AG09309 (cell line): ENCODE data around the gene OSTF1.
A peak's percentile ranks its signal among the peaks of the same experiment; 100 is the strongest.

Experiments used
- DNase-seq: peaks from one replicate; pipeline ENCODE4 v3.0.0-alpha.2; 2010; ENCODE audit warnings: low read depth
- H3K4me3 ChIP-seq: 2 replicates; pipeline ENCODE4 v1.5.1; 2011; ENCODE audit warnings: mild to moderate bottlenecking, low read depth, low read length, moderate library complexity; ENCODE audit not compliant: control insufficient read depth
- TF ChIP-seq, protein P1 (sequence below): IDR thresholded peaks from 2 replicates; pipeline ENCODE4 v1.5.1; 2011; ENCODE audit warnings: mild to moderate bottlenecking, low read depth, low read length, inconsistent platforms; ENCODE audit not compliant: insufficient read depth, control insufficient read depth; ENCODE audit errors: missing control alignments

Gene OSTF1

DNA sequence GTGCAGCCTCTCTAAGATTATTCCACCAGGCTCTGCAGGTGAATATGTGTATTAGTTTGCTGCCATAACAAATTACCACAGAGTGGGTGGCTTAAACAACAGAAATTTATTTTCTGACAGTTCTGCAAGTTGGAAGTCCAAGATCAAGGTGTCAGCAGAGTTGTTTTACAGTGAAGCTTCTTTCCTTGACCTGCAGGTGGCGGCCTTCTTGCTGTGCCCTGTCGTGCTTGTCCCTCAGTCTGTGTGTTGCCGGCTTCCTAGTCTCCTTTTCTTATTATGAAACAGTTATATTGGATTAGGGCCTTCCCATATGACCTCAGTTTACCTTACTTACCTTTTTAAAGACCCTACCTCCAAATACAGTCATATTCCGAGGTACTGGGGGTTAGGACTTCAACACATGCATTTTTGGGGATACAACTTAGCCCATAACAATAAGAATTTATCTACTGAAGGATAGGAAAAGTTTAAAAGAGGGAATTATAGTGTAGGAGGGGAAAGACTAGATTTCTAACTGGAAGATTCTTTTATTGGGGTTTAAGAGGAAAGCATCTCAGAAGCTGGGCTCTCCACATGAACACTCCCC, 97.4 kb downstream of the OSTF1 start:
- TF ChIP-seq, protein P1, sequence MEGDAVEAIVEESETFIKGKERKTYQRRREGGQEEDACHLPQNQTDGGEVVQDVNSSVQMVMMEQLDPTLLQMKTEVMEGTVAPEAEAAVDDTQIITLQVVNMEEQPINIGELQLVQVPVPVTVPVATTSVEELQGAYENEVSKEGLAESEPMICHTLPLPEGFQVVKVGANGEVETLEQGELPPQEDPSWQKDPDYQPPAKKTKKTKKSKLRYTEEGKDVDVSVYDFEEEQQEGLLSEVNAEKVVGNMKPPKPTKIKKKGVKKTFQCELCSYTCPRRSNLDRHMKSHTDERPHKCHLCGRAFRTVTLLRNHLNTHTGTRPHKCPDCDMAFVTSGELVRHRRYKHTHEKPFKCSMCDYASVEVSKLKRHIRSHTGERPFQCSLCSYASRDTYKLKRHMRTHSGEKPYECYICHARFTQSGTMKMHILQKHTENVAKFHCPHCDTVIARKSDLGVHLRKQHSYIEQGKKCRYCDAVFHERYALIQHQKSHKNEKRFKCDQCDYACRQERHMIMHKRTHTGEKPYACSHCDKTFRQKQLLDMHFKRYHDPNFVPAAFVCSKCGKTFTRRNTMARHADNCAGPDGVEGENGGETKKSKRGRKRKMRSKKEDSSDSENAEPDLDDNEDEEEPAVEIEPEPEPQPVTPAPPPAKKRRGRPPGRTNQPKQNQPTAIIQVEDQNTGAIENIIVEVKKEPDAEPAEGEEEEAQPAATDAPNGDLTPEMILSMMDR = peak; percentile 66
- H3K4me3 ChIP-seq = no peak overlapping the region

DNA sequence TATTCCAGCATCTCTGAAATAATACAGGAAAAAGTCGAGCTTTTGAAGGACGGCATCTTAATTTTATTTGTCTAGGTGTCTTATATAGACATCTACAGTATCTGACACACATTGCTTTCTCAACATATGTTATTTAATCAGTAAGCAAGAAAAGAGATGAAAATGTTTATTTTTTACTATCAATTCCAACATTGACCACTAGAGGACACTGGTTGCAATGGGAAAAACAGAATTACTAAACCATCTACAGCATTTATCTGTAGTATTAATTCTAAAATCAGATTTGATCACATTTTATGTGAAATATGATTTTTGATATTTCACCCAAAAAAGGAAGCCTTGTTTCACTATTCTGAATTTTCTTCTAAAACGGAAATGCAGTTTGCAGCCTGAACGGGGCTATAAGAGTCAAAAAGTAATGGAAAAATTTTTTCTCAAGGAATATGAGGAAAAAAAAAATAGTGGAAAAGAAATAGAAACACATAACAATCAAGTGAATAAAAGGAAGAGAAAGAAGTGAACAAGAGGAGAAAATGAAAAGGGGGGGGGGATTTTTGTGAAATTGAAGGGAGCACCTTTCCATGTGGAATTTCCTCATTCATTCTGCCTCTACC, 98.6 kb downstream of the OSTF1 start:
- DNase-seq = no peak
- no peak overlapping the region for H3K4me3 ChIP-seq
- TF ChIP-seq, protein P1 = peak; percentile 67

More for the DNA sequence above, 97.4 kb downstream of the OSTF1 start:
- no peak for DNase-seq

DNA sequence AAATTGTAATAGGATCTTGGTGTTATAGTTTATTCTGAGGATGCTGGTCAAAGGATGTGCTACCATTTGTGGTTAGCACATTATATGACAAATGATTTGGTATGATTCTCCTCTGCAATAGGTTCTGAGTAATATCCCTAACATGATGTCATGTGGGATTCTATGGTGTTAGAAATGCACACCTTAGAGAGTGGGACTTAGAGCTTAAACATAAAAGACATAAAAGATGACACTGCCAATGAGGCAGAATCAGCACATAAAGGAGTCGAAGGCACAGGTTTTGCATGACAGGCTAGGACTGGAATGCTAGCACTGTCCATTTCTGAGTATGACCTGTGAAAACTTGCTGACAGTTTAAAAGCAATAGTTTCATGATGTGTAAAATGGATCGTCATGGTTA, 100.4 kb downstream of the OSTF1 start:
- DNase-seq = no peak
- TF ChIP-seq, protein P1 = no peak
- H3K4me3 ChIP-seq = no peak overlapping the region

DNA sequence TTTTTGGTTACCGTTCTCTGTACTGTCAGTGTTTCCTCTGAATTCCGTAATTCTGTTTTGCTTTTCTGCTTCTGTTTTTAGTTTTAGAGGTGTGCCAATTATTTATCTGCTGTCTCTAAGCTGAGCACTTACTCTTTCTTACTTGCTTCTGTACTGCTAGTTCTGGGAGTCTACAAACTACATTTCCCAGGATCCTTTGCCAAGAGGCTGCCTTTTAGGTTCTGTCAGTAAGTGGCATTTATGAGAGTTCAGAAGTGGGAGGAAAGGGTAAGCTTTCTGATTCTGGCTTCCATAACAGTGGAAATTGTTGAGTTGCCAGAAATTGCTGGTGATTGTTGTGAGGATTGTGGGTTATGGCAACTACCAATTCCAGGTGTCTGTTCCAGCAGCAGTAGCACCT, 102.4 kb downstream of the OSTF1 start:
- TF ChIP-seq, protein P1 = no peak
- no peak overlapping the region for H3K4me3 ChIP-seq
- DNase-seq = no peak
